ENCODE measurements around the gene CREG1.

The CREG1 gene

GRCh38 chr1:167511374-167511986, 42.1 kb downstream of the CREG1 start (continued):
- TF ChIP-seq, protein P1, sequence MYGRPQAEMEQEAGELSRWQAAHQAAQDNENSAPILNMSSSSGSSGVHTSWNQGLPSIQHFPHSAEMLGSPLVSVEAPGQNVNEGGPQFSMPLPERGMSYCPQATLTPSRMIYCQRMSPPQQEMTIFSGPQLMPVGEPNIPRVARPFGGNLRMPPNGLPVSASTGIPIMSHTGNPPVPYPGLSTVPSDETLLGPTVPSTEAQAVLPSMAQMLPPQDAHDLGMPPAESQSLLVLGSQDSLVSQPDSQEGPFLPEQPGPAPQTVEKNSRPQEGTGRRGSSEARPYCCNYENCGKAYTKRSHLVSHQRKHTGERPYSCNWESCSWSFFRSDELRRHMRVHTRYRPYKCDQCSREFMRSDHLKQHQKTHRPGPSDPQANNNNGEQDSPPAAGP (tag by site-specific recombination; IDR thresholded peaks at IDR 0.05) = no peak
- TF ChIP-seq ZFP69B (tag by site-specific recombination; IDR thresholded peaks at IDR 0.05) (no peak), ZNF426 (tag by site-specific recombination; IDR thresholded peaks at IDR 0.05) (no peak), PRDM10 (tag by site-specific recombination; IDR thresholded peaks at IDR 0.05) (no peak), ZNF530 (tag by site-specific recombination; IDR thresholded peaks at IDR 0.05; ENCODE audit: low read depth) (no peak), WT1 (tag by site-specific recombination; IDR thresholded peaks at IDR 0.05) (no peak), ZBTB8A (tag by site-specific recombination; IDR thresholded peaks at IDR 0.05) (no peak), ZNF146 (tag by site-specific recombination; IDR thresholded peaks at IDR 0.05) (no peak), ZNF707 (tag by site-specific recombination; IDR thresholded peaks at IDR 0.05) (no peak)
- TF ChIP-seq, protein P2, sequence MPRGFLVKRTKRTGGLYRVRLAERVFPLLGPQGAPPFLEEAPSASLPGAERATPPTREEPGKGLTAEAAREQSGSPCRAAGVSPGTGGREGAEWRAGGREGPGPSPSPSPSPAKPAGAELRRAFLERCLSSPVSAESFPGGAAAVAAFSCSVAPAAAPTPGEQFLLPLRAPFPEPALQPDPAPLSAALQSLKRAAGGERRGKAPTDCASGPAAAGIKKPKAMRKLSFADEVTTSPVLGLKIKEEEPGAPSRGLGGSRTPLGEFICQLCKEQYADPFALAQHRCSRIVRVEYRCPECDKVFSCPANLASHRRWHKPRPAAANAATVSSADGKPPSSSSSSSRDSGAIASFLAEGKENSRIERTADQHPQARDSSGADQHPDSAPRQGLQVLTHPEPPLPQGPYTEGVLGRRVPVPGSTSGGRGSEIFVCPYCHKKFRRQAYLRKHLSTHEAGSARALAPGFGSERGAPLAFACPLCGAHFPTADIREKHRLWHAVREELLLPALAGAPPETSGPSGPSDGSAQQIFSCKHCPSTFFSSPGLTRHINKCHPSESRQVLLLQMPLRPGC (tag by site-specific recombination; IDR thresholded peaks at IDR 0.05) = no peak

DNA sequence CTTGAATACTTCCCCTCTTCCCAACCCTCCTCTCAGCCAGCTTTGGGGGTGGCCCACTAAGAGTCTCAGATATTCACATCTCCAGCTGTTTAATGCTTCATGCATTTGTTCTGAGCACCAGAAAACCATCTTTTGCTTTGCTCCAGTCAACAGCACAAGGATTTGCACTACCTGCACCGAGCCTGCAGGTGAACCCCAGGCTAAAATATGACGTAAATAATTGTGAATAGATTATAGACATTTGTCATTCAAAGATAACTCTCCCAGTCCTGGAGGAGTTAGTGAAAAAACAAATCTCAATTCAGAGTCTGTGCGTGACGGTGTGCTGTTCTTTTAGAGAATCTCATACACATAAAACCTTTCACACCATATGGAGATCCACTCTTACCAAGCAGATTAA, 42.7 kb downstream of the CREG1 start:
- H3K9me3 ChIP-seq (ENCODE audit: control insufficient read depth, insufficient read depth, low read depth, low read length) = no peaks in the 10 kb centered on the region
- no peak overlapping the region for H3K4me3 ChIP-seq (ENCODE audit: low read depth, low read length)
- no peaks in the 10 kb centered on the region for H3K36me3 ChIP-seq (ENCODE audit: control insufficient read depth in 2 of 2, insufficient read depth in 1 of 2, low read length in 2 of 2)
- H3K27ac ChIP-seq (ENCODE audit: extremely low read depth, low read depth, low read length) = no peak overlapping the region
- POLR2A ChIA-PET = no interaction called here
- CTCF ChIA-PET = no interaction called here
- TF ChIP-seq ZNF521 (tag by site-specific recombination; IDR thresholded peaks at IDR 0.05) = no peak
- TF ChIP-seq ZNF112 (tag by site-specific recombination; IDR thresholded peaks at IDR 0.05) = no peak
- no peak for TF ChIP-seq ZNF133 (tag by site-specific recombination; IDR thresholded peaks at IDR 0.05)
- no peak for TF ChIP-seq MYNN (tag by site-specific recombination; IDR thresholded peaks at IDR 0.05; ENCODE audit: borderline replicate concordance)
- no peak for TF ChIP-seq ZNF433 (tag by site-specific recombination; IDR thresholded peaks at IDR 0.05; ENCODE audit: low read depth)
- no peak for TF ChIP-seq ZNF221 (tag by site-specific recombination; IDR thresholded peaks at IDR 0.05; ENCODE audit: borderline replicate concordance)
- no peak for TF ChIP-seq FEZF1 (tag by site-specific recombination; IDR thresholded peaks at IDR 0.05)
- no peak for TF ChIP-seq ZNF544 (tag by site-specific recombination; IDR thresholded peaks at IDR 0.05)
- no peak for TF ChIP-seq PATZ1 (tag by site-specific recombination; IDR thresholded peaks at IDR 0.05)
- TF ChIP-seq ZNF394 (tag by site-specific recombination; IDR thresholded peaks at IDR 0.05; ENCODE audit: borderline replicate concordance) = no peak
- no peak for TF ChIP-seq ZNF529 (tag by site-specific recombination; IDR thresholded peaks at IDR 0.05; ENCODE audit: insufficient replicate concordance)
- no peak for TF ChIP-seq ZNF707 (tag by site-specific recombination; IDR thresholded peaks at IDR 0.05)
- no peak for TF ChIP-seq ZNF677 (tag by site-specific recombination; IDR thresholded peaks at IDR 0.05)
- no peak for TF ChIP-seq ZBTB8A (tag by site-specific recombination; IDR thresholded peaks at IDR 0.05)
- TF ChIP-seq ZNF10 (tag by site-specific recombination; IDR thresholded peaks at IDR 0.05) = no peak
- TF ChIP-seq, protein P3, sequence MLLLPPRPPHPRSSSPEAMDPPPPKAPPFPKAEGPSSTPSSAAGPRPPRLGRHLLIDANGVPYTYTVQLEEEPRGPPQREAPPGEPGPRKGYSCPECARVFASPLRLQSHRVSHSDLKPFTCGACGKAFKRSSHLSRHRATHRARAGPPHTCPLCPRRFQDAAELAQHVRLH (tag by site-specific recombination; IDR thresholded peaks at IDR 0.05) = no peak
- TF ChIP-seq ZNF335 (tag by site-specific recombination; conservative IDR thresholded peaks at IDR 0.05) = no peak
- TF ChIP-seq ZNF239 (tag by site-specific recombination; IDR thresholded peaks at IDR 0.05) = no peak
- no peak for TF ChIP-seq ZNF140 (tag by site-specific recombination; IDR thresholded peaks at IDR 0.05)
- no peaks in the 10 kb centered on the region for H3K4me1 ChIP-seq (ENCODE audit: control insufficient read depth, insufficient read depth, low read length)
